Mesenchymal stem cell (in vitro differentiated cells and primary cell): Measurements from ENCODE around the gene ABO.
A peak's percentile ranks its signal among the peaks of the same experiment; 100 is the strongest.
"Not testable (repeated sequence)": the region's sequence is repeated elsewhere in the genome, so short reads cannot be mapped to it uniquely, and the experiment has no call there.

Source experiments
- DNase-seq: peaks from one replicate; pipeline ENCODE4 v3.0.0-alpha.2; 2013
- H2AFZ ChIP-seq: one replicate; pipeline ENCODE4 v1.6.1; 2013; ENCODE audit warnings: low read depth, mild to moderate bottlenecking, control low read depth, inconsistent platforms, low read length, moderate library complexity
- H2AK5ac ChIP-seq: 2 replicates; pipeline ENCODE4 v1.6.1; 2013; ENCODE audit warnings: low read length, moderate library complexity, mild to moderate bottlenecking, inconsistent platforms; ENCODE audit not compliant: severe bottlenecking
- H2BK120ac ChIP-seq: one replicate; pipeline ENCODE4 v1.6.1; 2013; ENCODE audit warnings: low read depth, mild to moderate bottlenecking, inconsistent platforms, low read length, moderate library complexity
- H2BK12ac ChIP-seq, 2 experiments: one replicate each; pipeline ENCODE4 v1.6.1; 2013; ENCODE audit warnings: inconsistent platforms in 2 of 2, low read length in 2 of 2, mild to moderate bottlenecking in 2 of 2, moderate library complexity in 2 of 2, control low read depth in 1 of 2
- H2BK15ac ChIP-seq: one replicate; pipeline ENCODE4 v1.6.1; 2013; ENCODE audit warnings: mild to moderate bottlenecking, low read depth, inconsistent platforms; ENCODE audit not compliant: poor library complexity, severe bottlenecking
- H2BK5ac ChIP-seq: 2 replicates; pipeline ENCODE4 v1.6.1; 2013; ENCODE audit warnings: low read depth, mild to moderate bottlenecking, low read length, control low read depth, inconsistent platforms; ENCODE audit not compliant: poor library complexity, severe bottlenecking
- H3K14ac ChIP-seq, 2 experiments: one replicate each; pipeline ENCODE4 v1.6.1; 2013; ENCODE audit warnings: inconsistent platforms in 2 of 2, low read length in 2 of 2, control low read depth in 1 of 2, mild to moderate bottlenecking in 1 of 2, moderate library complexity in 1 of 2
- H3K18ac ChIP-seq, 2 experiments: one replicate each; pipeline ENCODE4 v1.6.1; 2013; ENCODE audit warnings: inconsistent platforms in 2 of 2, low read length in 2 of 2, control low read depth in 1 of 2, low read depth in 1 of 2, mild to moderate bottlenecking in 1 of 2
- H3K23ac ChIP-seq, 2 experiments: one replicate each; pipeline ENCODE4 v1.6.1; 2013; ENCODE audit warnings: inconsistent platforms in 2 of 2, low read length in 2 of 2, mild to moderate bottlenecking in 2 of 2, moderate library complexity in 2 of 2, control low read depth in 1 of 2
- H3K27ac ChIP-seq: 2 replicates; pipeline ENCODE4 v1.5.1; 2013; ENCODE audit warnings: mild to moderate bottlenecking, moderate library complexity, low read length, control low read depth, inconsistent platforms; ENCODE audit not compliant: poor library complexity, severe bottlenecking
- H3K27me3 ChIP-seq, 2 experiments: 2 replicates each; pipeline versions ENCODE4 v1.6.1 to v1.7.0; 2013; ENCODE audit warnings: low read length in 2 of 2, mild to moderate bottlenecking in 2 of 2, moderate library complexity in 2 of 2, control low read depth in 1 of 2, inconsistent platforms in 1 of 2; ENCODE audit not compliant: control insufficient read depth in 1 of 2, insufficient read depth in 1 of 2
- H3K36me3 ChIP-seq, 2 experiments: 2 replicates each; pipeline versions ENCODE4 v1.6.1 to v1.7.0; 2013; ENCODE audit warnings: low read length in 2 of 2, control low read depth in 1 of 2, inconsistent platforms in 1 of 2, low read depth in 1 of 2, mild to moderate bottlenecking in 1 of 2; ENCODE audit not compliant: insufficient read depth in 2 of 2, control insufficient read depth in 1 of 2
- H3K4ac ChIP-seq, 2 experiments: one replicate each; pipeline ENCODE4 v1.6.1; 2013; ENCODE audit warnings: inconsistent platforms in 2 of 2, low read length in 2 of 2, mild to moderate bottlenecking in 2 of 2, moderate library complexity in 2 of 2, control low read depth in 1 of 2, low read depth in 1 of 2
- H3K4me1 ChIP-seq: 2 replicates; pipeline ENCODE4 v1.6.1; 2013; ENCODE audit warnings: low read depth, low read length, control low read depth; ENCODE audit not compliant: control insufficient read depth, insufficient read depth
- H3K4me2 ChIP-seq: 2 replicates; pipeline ENCODE4 v1.6.1; 2013; ENCODE audit warnings: low read length, mild to moderate bottlenecking, inconsistent platforms; ENCODE audit not compliant: poor library complexity, severe bottlenecking
- H3K4me3 ChIP-seq, 2 experiments: 2 replicates each; pipeline versions ENCODE4 v1.5.1 to v1.7.0; 2013; ENCODE audit warnings: low read length in 2 of 2, mild to moderate bottlenecking in 2 of 2, control low read depth in 1 of 2, low read depth in 1 of 2; ENCODE audit not compliant: insufficient read depth in 1 of 2
- H3K79me1 ChIP-seq: replicated peaks from 2 replicates; pipeline ENCODE4 v1.6.1; 2013; ENCODE audit warnings: mild to moderate bottlenecking, control low read depth, low read length, inconsistent platforms; ENCODE audit not compliant: poor library complexity, severe bottlenecking
- H3K9ac ChIP-seq: 2 replicates; pipeline ENCODE4 v1.7.0; 2013; ENCODE audit warnings: mild to moderate bottlenecking, low read length, moderate library complexity
- H3K9me3 ChIP-seq: 2 replicates; pipeline ENCODE4 v1.7.0; 2013; ENCODE audit warnings: mild to moderate bottlenecking, low read length; ENCODE audit not compliant: control insufficient read depth
- H4K8ac ChIP-seq: one replicate; pipeline ENCODE4 v1.6.1; 2013; ENCODE audit warnings: inconsistent platforms, mild to moderate bottlenecking, low read length, moderate library complexity
- H4K91ac ChIP-seq: one replicate; pipeline ENCODE4 v1.6.1; 2013; ENCODE audit warnings: mild to moderate bottlenecking, low read length, inconsistent platforms
- WGBS: methylation state at CpG from one replicate; pipeline ENCODE4 v1.1.7; 2013; ENCODE audit warnings: mixed read lengths; 5-methylcytosine and 5-hydroxymethylcytosine counted together

ABO gene

DNA sequence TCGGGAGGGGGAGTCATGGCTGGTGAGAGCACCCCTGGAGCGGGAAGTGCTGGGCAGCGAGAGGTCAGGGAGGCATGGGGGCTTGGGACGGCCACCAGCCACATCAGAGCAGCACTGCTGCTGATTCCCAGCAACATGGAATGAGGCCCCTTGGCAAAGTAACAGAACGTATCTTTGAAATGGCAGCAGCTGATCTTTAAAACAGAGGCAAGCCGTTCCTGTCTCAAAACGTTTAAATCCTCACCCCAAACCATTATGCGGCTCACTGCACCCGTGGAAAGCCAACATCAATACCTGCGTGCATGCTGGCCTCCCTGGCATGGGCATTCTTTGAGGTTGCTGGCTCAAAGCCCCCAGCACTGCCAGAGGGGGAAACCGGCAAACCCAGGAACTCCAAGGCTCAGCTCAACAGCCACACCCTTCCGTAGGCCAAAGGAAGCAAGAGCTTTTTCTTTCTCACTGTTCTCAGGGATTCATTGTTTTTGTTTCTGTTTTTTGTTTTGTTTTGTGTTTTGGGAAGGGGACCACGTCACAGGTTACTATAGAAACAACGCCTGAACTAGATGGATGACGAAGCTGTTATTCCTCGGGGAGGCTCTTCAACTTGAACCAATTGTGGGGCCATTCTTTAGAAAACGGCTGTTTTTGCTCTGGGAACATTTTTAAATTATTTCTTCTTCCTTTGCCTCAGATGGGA, 37.8 kb downstream of the ABO start:
- Histone ChIP-seq H4K8ac (no peak overlapping the region), H3K27me3 (peaks cover 2 to 25% of the 10 kb centered on the region in 2 experiments), H3K9ac (peak overlapping the region; percentile 79), H3K79me1 (no peaks in the 10 kb centered on the region), H3K27ac (no peak overlapping the region), H3K23ac (no peak overlapping the region), H4K91ac (no peak overlapping the region), H3K4ac (no peak overlapping the region), H3K4me1 (peaks cover 15% of the 10 kb centered on the region), H2AK5ac (no peak overlapping the region), H3K4me2 (no peak overlapping the region), H3K14ac (no peak overlapping the region), H2BK120ac (no peak overlapping the region), H3K36me3 (no peaks in the 10 kb centered on the region), H2AFZ (no peak overlapping the region), H3K4me3 (peak overlapping the region in 1 of 2 experiments; percentile 33), H3K18ac (no peak overlapping the region), H2BK5ac (no peak overlapping the region), H3K9me3 (no peaks in the 10 kb centered on the region), H2BK15ac (no peak overlapping the region), H2BK12ac (no peak overlapping the region)
- peak; percentile 39 for DNase-seq
- 84% methylated on average over 17 of the region's 17 CpGs for WGBS

DNA sequence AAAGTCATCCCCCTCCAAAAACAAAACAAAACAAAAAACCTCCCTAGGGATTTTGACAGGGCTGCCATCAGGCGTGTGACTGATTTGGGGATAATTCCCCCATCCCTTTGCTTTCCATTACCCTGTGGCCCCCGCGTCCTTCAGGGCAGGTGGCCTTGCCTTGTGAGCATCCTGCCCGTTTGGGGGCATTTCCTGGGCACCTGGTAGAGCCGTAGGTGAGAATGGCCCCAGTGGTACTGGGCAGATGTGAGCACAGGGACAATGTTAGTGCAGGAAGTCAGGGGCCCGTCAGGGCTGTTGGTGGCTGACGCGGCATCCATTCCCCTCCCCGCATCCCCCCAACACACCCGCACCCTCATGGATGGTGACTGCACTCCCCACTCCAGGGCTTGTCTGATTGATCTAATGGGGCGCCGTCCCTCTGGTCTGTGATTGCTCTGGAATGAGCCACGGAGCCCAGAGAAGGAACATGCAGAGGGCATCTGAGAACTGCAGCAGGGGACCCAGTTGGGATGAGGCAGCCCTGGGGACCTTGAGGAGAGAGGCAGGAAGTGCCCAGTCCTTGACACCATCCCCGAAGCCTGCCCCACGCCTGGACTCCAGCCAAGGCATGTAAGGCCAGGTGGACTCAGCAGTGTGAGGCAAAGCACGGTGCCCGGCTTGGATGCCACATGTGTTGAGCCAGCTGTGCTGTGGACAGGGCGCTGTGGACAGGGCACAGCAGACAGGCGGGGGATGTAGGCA, 38.5 kb downstream of the ABO start:
- peak overlapping the region; percentile 79 for H3K9ac ChIP-seq
- not testable (repeated sequence) for H2BK15ac ChIP-seq, H2BK5ac ChIP-seq, H3K79me1 ChIP-seq, H2BK12ac ChIP-seq, H3K4me2 ChIP-seq, H3K9me3 ChIP-seq, H4K91ac ChIP-seq, H3K18ac ChIP-seq, H3K14ac ChIP-seq, H4K8ac ChIP-seq, H2AFZ ChIP-seq, DNase-seq, H3K23ac ChIP-seq, H3K27ac ChIP-seq, H3K36me3 ChIP-seq, H3K4me3 ChIP-seq, H2BK120ac ChIP-seq, H3K4ac ChIP-seq, H2AK5ac ChIP-seq
- H3K27me3 ChIP-seq: peaks cover 0 to 25% of the 10 kb centered on the region in 2 experiments
- WGBS: 83% methylated on average over 16 of the region's 19 CpGs
- peaks cover 15% of the 10 kb centered on the region for H3K4me1 ChIP-seq

- H4K91ac ChIP-seq: no peak overlapping the region
- H3K4me1 ChIP-seq: peaks cover 15% of the 10 kb centered on the region
- H2BK15ac ChIP-seq: no peak overlapping the region
- 76% methylated on average over 3 of the region's 11 CpGs for WGBS
- H2AK5ac ChIP-seq: no peak overlapping the region
- no peaks in the 10 kb centered on the region for H3K79me1 ChIP-seq
- H4K8ac ChIP-seq: no peak overlapping the region
- peaks cover 0 to 21% of the 10 kb centered on the region in 2 experiments for H3K27me3 ChIP-seq
- H3K18ac ChIP-seq: no peak overlapping the region
- H2BK12ac ChIP-seq: no peak overlapping the region
- no peak overlapping the region for H2BK5ac ChIP-seq
- no peaks in the 10 kb centered on the region for H3K36me3 ChIP-seq
- H3K9ac ChIP-seq: no peak overlapping the region
- no peak overlapping the region for H3K23ac ChIP-seq
- no peak overlapping the region for H3K4me3 ChIP-seq
- no peak overlapping the region for H3K4ac ChIP-seq
- H3K9me3 ChIP-seq: no peaks in the 10 kb centered on the region
- no peak overlapping the region for H2BK120ac ChIP-seq
- no peak overlapping the region for H3K4me2 ChIP-seq
- H3K27ac ChIP-seq: no peak overlapping the region
- H2AFZ ChIP-seq: no peak overlapping the region
- H3K14ac ChIP-seq: no peak overlapping the region
- DNase-seq: no peak
Measured at GRCh38 chr9:133235549-133236222, 39.3 kb downstream of the ABO start.
